Activated CD8-positive, alpha-beta T cell treated with anti-CD3 and anti-CD28 coated beads for 36 hours (primary cell): ENCODE measurements around the gene HFE. TPM values are rescaled to one million over a fixed set of nuclear protein-coding genes. Genes with fewer than 3 reads are reported as not detected.
"Not testable (repeated sequence)": the region's sequence is repeated elsewhere in the genome, so short reads cannot be mapped to it uniquely, and the experiment has no call there.

Source experiments
- ATAC-seq: fragments of 200-7000 bp; cut with Tn5 transposase; one replicate; pipeline ENCODE4 v1.10.0; 2021; ENCODE audit warnings: mild to moderate bottlenecking, moderate library complexity
- CTCF ChIA-PET: fragments of 350-600 bp; sonication (Branson Sonifier 250); formaldehyde crosslinking; loops from one replicate; lab custom pipeline; 2021; ENCODE audit warnings: antibody characterized with exemption; lab: Charles Lee
- POLR2A ChIA-PET: fragments of 350-600 bp; sonication (Branson Sonifier 250); formaldehyde crosslinking; loops from one replicate; lab custom pipeline; 2021; ENCODE audit warnings: antibody characterized with exemption; lab: Charles Lee
- DNase-seq: peaks from one replicate; pipeline ENCODE4 v3.0.0-alpha.2; 2020
- H3K27ac Mint-ChIP-seq: one replicate; pipeline ENCODE4 v1.8.0; 2021; ENCODE audit warnings: mild to moderate bottlenecking, mixed read lengths
- H3K27me3 Mint-ChIP-seq: one replicate; pipeline ENCODE4 v1.8.0; 2021; ENCODE audit warnings: mixed read lengths
- H3K36me3 Mint-ChIP-seq: one replicate; pipeline ENCODE4 v1.8.0; 2021; ENCODE audit warnings: low read depth, mixed read lengths
- H3K4me1 Mint-ChIP-seq: one replicate; pipeline ENCODE4 v1.8.0; 2021; ENCODE audit warnings: low read depth, mixed read lengths
- H3K4me3 Mint-ChIP-seq: one replicate; pipeline ENCODE4 v1.8.0; 2021; ENCODE audit warnings: mild to moderate bottlenecking, moderate library complexity, mixed read lengths
- H3K9me3 Mint-ChIP-seq: one replicate; pipeline ENCODE4 v1.8.0; 2021; ENCODE audit warnings: mixed read lengths
- intact Hi-C: fragments of 100-400 bp; cut with micrococcal nuclease; formaldehyde crosslinking; loops from one replicate; pipeline ENCODE4 v1.10.0; 2022
- total RNA-seq, 2 experiments: library from RNA; stranded (reverse); gene quantifications; one replicate each; pipeline ENCODE4 v1.2.3, GENCODE V29; 2021
- TF ChIP-seq, protein P1 (sequence below): fragments of 200-600 bp; IDR thresholded peaks from one replicate; pipeline ENCODE4 v1.8.0; 2022; ENCODE audit warnings: antibody characterized with exemption, mild to moderate bottlenecking

Gene HFE
- total RNA-seq, 2 experiments from 2014 or later: 0.25 to 0.56 TPM

DNA sequence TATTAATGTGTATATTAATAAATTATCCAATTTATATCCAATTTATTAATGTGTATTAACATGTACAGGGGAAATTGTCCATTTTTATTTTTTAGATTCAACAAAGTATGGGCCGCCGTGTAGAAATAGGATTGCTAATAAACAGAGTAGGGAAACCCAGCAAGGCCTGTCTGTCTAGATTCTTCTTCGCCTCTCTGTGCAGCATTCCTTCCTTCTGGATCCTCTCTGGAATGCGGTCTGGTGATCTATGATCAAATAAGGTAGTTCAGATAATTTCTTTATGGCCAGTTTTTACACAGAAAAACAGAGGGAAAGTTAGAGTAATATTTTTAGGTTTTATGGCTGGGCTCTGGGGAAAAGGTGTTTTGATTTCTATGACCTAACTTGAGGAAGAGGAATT lies 19.9 kb upstream of the HFE start:
- POLR2A ChIA-PET: interaction anchor here (0.6 to 1.2 kb wide), 3 partner anchors 37 to 470 kb away, joined by 3 to 4 read pairs (median 3); no protein-coding TSS in a partner anchor
- ATAC-seq: no peak
- no peak overlapping the region for H3K4me3 Mint-ChIP-seq
- no peak for DNase-seq
- H3K4me1 Mint-ChIP-seq: no peaks in the 10 kb centered on the region
- H3K36me3 Mint-ChIP-seq: no peaks in the 10 kb centered on the region
- no peak overlapping the region for H3K27ac Mint-ChIP-seq
- H3K9me3 Mint-ChIP-seq: no peaks in the 10 kb centered on the region
- TF ChIP-seq, protein P1, sequence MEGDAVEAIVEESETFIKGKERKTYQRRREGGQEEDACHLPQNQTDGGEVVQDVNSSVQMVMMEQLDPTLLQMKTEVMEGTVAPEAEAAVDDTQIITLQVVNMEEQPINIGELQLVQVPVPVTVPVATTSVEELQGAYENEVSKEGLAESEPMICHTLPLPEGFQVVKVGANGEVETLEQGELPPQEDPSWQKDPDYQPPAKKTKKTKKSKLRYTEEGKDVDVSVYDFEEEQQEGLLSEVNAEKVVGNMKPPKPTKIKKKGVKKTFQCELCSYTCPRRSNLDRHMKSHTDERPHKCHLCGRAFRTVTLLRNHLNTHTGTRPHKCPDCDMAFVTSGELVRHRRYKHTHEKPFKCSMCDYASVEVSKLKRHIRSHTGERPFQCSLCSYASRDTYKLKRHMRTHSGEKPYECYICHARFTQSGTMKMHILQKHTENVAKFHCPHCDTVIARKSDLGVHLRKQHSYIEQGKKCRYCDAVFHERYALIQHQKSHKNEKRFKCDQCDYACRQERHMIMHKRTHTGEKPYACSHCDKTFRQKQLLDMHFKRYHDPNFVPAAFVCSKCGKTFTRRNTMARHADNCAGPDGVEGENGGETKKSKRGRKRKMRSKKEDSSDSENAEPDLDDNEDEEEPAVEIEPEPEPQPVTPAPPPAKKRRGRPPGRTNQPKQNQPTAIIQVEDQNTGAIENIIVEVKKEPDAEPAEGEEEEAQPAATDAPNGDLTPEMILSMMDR: no peak
- intact Hi-C loops: no loop called here
- CTCF ChIA-PET: interaction anchor here (0.6 to 26.9 kb wide), 3 partner anchors 17 to 30 kb away, joined by 3 to 841 read pairs (median 3); partner anchors contain the start of gene HFE
- no peaks in the 10 kb centered on the region for H3K27me3 Mint-ChIP-seq

DNA sequence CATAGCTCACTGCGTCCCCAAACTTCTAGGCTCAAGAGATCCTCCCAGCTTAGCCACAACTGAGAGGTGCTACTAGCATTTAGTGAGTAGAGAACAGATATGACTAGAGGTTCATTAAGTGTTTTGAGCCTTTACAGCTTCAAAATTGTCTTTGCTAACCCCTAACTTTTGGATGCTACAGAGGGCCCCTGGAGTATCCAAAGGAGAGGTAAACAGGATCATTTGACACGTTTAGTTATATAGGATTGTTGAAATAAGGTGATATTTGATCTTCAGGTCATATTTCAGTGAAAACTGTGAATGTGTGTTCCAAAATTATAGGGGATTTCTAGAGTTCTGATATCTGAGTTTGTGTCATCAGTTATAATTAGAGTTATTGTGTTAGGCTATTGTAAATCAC lies 19.2 kb upstream of the HFE start:
- ATAC-seq (no peak), DNase-seq (no peak)
- intact Hi-C loops: no loop called here
- no peaks in the 10 kb centered on the region for H3K4me1 Mint-ChIP-seq
- no peak overlapping the region for H3K4me3 Mint-ChIP-seq
- no peaks in the 10 kb centered on the region for H3K36me3 Mint-ChIP-seq
- ChIA-PET POLR2A (interaction anchor here (0.6 to 3.8 kb wide), 4 partner anchors 12 to 88 kb away, joined by 3 to 12 read pairs (median 6); a partner anchor contains a TSS), CTCF (interaction anchor here (0.6 to 26.9 kb wide), 3 partner anchors 16 to 29 kb away, joined by 3 to 841 read pairs (median 3); partner anchors contain the start of gene HFE)
- TF ChIP-seq, protein P1: no peak
- H3K9me3 Mint-ChIP-seq: no peaks in the 10 kb centered on the region
- no peak overlapping the region for H3K27ac Mint-ChIP-seq
- H3K27me3 Mint-ChIP-seq: no peaks in the 10 kb centered on the region

DNA sequence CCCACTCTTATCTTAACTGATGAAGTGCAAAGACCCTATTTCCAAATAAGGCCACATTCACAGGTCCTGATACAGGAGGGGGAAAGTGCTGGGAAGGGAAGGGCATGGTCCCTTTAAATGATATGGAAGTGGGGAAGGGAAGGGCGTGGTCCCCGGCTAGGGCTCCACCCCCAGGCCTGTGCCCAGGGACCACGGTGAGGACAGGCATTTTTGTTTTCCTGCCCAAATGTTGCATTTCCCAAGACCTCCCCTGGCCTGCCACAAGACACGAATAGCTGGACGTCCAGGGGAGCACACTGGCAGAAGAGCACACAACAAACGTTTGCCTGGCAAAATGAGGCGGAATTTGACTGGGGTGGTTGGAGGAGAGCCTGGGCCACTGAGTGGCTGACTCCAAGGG lies 16.1 kb upstream of the HFE start:
- ChIA-PET CTCF (interaction anchor here (1.2 to 26.9 kb wide), 2 partner anchors 10 to 26 kb away, joined by 3 to 841 read pairs; partner anchors contain the start of gene HFE), POLR2A (interaction anchor here (1.2 to 3.8 kb wide), 2 partner anchors 15 to 33 kb away, joined by 4 to 12 read pairs; a partner anchor contains a TSS)
- Mint-ChIP-seq H3K36me3 (no peaks in the 10 kb centered on the region), H3K4me1 (no peaks in the 10 kb centered on the region), H3K9me3 (no peaks in the 10 kb centered on the region), H3K4me3 (no peak overlapping the region), H3K27me3 (peaks cover 3% of the 10 kb centered on the region), H3K27ac (no peak overlapping the region)
- intact Hi-C loops: no loop called here
- ATAC-seq (no peak), DNase-seq (no peak)
- TF ChIP-seq, protein P1: no peak

DNA sequence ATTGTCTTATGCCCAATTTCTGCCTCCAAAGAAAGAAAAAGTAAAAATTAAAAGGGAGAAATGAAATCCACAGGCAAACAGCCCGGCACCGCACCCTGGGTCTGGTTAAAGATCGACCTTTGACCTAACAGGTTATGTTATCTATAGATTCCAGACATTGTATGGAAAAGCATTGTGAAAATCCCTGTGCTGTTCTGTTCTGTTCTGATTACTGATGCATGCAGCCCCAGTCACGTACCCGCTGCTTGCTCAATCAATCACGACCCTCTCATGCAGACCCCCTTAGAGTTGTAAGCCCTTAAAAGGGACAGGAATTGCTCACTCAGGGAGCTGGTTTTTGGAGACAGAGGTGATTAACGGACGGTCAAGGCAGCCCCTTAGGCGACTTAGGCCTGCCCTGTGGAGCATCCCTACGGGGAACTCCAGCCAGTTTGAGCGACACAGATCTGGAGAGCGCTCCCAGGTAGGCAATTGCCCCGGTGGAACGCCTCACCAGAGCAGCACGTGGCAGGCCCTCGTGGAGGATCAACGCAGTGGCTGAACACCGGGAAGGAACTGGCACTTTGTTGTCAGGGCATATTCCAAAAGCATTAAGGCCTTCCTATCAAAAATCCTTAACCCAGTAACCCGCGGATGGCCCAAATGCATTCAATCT lies 12.0 kb upstream of the HFE start:
- CTCF ChIA-PET: interaction anchor here (26.9 kb wide), 1 partner anchor 22 kb away, joined by 841 read pairs; the partner anchor contains the start of gene HFE
- POLR2A ChIA-PET: no interaction called here
- intact Hi-C loops: no loop called here

DNA sequence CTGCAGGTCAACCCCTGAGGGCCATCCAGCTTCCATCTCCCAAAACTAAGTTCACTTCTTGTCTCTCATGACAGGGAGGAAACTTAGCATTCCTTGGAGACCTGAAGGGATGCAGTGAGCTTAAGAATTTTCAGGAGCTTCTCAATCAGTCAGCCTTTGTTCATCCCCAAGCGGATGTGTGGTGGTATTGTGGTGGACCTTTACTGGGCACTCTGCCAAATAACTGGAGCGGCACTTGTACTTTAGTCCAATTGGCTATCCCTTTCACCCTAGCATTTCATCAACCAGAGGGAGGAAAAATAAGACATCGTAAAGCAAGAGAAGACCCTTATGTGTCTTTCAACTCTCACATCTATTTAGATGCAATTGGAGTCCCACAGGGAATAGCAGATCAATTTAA lies 9.2 kb upstream of the HFE start:
- H3K4me1 Mint-ChIP-seq, DNase-seq, intact Hi-C loops, ATAC-seq, H3K9me3 Mint-ChIP-seq, H3K4me3 Mint-ChIP-seq, H3K27ac Mint-ChIP-seq, H3K27me3 Mint-ChIP-seq, H3K36me3 Mint-ChIP-seq: not testable (repeated sequence)
- ChIA-PET POLR2A (interaction anchor here (1.0 kb wide), 1 partner anchor 26 kb away, joined by 3 read pairs; a partner anchor contains a TSS), CTCF (interaction anchor here (0.9 to 26.9 kb wide), 4 partner anchors 12 to 19 kb away, joined by 3 to 841 read pairs (median 4); partner anchors contain the start of gene HFE)

More for the DNA sequence above, 12.0 kb upstream of the HFE start:
- H3K36me3 Mint-ChIP-seq: no peaks in the 10 kb centered on the region
- no peaks in the 10 kb centered on the region for H3K9me3 Mint-ChIP-seq
- ATAC-seq (no peak), DNase-seq (no peak)
- no peak overlapping the region for H3K4me3 Mint-ChIP-seq
- no peak overlapping the region for H3K27ac Mint-ChIP-seq
- peaks cover 6% of the 10 kb centered on the region for H3K4me1 Mint-ChIP-seq
- TF ChIP-seq, protein P1: no peak
- peaks cover 3% of the 10 kb centered on the region for H3K27me3 Mint-ChIP-seq

DNA sequence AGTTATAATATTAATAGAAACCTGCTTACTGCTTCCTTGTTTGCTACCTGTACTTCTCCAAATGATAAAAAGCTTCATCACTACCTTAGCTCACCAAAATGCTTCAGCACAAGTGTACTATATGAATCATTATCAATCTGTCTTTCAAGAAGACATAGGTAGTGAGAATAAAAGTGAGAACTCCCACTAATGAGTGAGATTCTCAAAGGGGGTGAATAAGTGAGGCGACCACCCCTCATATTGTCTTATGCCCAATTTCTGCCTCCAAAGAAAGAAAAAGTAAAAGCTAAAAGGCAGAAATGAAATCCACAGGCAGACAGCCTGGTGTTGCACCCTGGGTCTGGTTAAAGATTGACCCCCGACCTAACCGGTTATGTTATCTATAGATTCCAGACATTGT lies 6.1 kb upstream of the HFE start:
- ATAC-seq, H3K27ac Mint-ChIP-seq, H3K27me3 Mint-ChIP-seq, intact Hi-C loops, DNase-seq, H3K36me3 Mint-ChIP-seq, H3K9me3 Mint-ChIP-seq, H3K4me3 Mint-ChIP-seq, H3K4me1 Mint-ChIP-seq: not testable (repeated sequence)
- CTCF ChIA-PET: interaction anchor here (1.1 to 26.9 kb wide), 4 partner anchors 10 to 16 kb away, joined by 3 to 841 read pairs (median 5); partner anchors contain the start of gene HFE
- POLR2A ChIA-PET: interaction anchor here (1.0 to 1.7 kb wide), 2 partner anchors 19 to 23 kb away, joined by 3 to 5 read pairs; no protein-coding TSS in a partner anchor
